Gastroesophageal sphincter (tissue), 3 donors: ENCODE results near the gene AXIN1.

Experiments used
- CTCF ChIP-seq, 4 experiments: fragments of 200-600 bp in 2 of 4; fragments of 450-650 bp in 2 of 4; sonication (generic) in 1 of 4; IDR thresholded peaks; one replicate each; pipeline ENCODE4 v1.5.1; 2017 to 2019; ENCODE audit warnings: antibody characterized with exemption in 4 of 4, mild to moderate bottlenecking in 2 of 4, moderate library complexity in 2 of 4
- EP300 ChIP-seq: sonication (generic); formaldehyde crosslinking; IDR thresholded peaks from one replicate; pipeline ENCODE4 v1.6.1; 2017; ENCODE audit warnings: antibody characterized with exemption, mild to moderate bottlenecking
- POLR2AphosphoS5 ChIP-seq: sonication (generic); formaldehyde crosslinking; IDR thresholded peaks from one replicate; pipeline ENCODE4 v1.6.1; 2017; ENCODE audit warnings: antibody characterized with exemption

DNA sequence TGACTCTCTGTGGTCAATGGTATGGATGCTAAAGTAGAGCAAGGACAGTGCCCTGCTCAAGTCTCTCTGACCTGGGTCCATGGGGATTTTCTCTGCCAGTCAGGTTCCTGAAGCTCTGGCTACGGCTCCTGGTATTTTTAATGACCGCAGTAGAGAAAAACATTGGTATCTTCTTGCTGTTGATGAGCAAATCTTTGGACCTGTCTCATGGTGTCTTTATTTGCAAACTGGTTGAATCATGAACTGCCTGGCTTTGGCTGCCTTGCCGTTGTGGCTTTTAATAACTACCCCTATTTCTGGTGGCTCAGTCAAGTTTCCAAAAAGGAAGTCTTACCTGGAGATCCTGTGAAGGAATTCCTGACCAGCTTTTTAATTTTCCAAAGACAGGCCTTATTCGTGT, 109.2 kb downstream of the AXIN1 start:
- no peak for TF ChIP-seq CTCF (IDR thresholded peaks at IDR 0.05)
- TF ChIP-seq EP300 = no peak
- no peak for TF ChIP-seq POLR2AphosphoS5
